IPS-11a (cell line): ENCODE data around the gene KIF9.
A peak's percentile ranks its signal among the peaks of the same experiment; 100 is the strongest.
"Not testable (repeated sequence)": the region's sequence is repeated elsewhere in the genome, so short reads cannot be mapped to it uniquely, and the experiment has no call there.

ENCODE experiments used
- H3K4me3 ChIP-seq: one replicate; pipeline ENCODE4 v1.5.1; 2013; ENCODE audit warnings: low read depth, low read length, control low read depth

KIF9 gene

GRCh38 chr3:47282424-47283192, at the start of gene KIF9, which contains the start of gene KLHL18:
Gene KIF9, minus strand, starts transcription at chr3:47282799. Its CDS starts 5,425 bp downstream, at chr3:47277374.
Gene KLHL18, plus strand, starts transcription at chr3:47282944. Its CDS starts 22 bp downstream, at chr3:47282966.
- H3K4me3 ChIP-seq, result peak within 1 kb of the TSS; percentile 93

- no peak overlapping the region for H3K4me3 ChIP-seq
These were observed 41.8 kb upstream of the KIF9 start for GRCh38 chr3:47324278-47324865.

GRCh38 chr3:47323431-47324277, 41.1 kb upstream of the KIF9 start:
- no peak overlapping the region for H3K4me3 ChIP-seq

- no peak overlapping the region for H3K4me3 ChIP-seq
These were observed 37.4 kb upstream of the KIF9 start for GRCh38 chr3:47319956-47320355.

GRCh38 chr3:47318916-47319315, 36.3 kb upstream of the KIF9 start:
- no peak overlapping the region for H3K4me3 ChIP-seq

- not testable (repeated sequence) for H3K4me3 ChIP-seq
These were observed 33.6 kb upstream of the KIF9 start for GRCh38 chr3:47316151-47316550.

- H3K4me3 ChIP-seq, result no peak overlapping the region
These were observed 32.6 kb upstream of the KIF9 start for GRCh38 chr3:47315069-47315647.

GRCh38 chr3:47314056-47314764, 31.6 kb upstream of the KIF9 start:
- H3K4me3 ChIP-seq, result no peak overlapping the region

- H3K4me3 ChIP-seq, result no peak overlapping the region
These were observed 30.9 kb upstream of the KIF9 start for GRCh38 chr3:47313341-47314055.

GRCh38 chr3:47310391-47310790, 27.8 kb upstream of the KIF9 start:
- H3K4me3 ChIP-seq, result no peak overlapping the region

- H3K4me3 ChIP-seq, result not testable (repeated sequence)
These were observed 26.6 kb upstream of the KIF9 start for GRCh38 chr3:47309231-47309630.

GRCh38 chr3:47306022-47306421, 23.4 kb upstream of the KIF9 start:
- H3K4me3 ChIP-seq, result no peak overlapping the region

GRCh38 chr3:47301456-47301855, 18.9 kb upstream of the KIF9 start:
- no peak overlapping the region for H3K4me3 ChIP-seq

- H3K4me3 ChIP-seq, result no peak overlapping the region
These were observed 17.1 kb upstream of the KIF9 start for GRCh38 chr3:47299381-47300318.

- H3K4me3 ChIP-seq, result no peak overlapping the region
These were observed 15.8 kb upstream of the KIF9 start for GRCh38 chr3:47298439-47298838.

GRCh38 chr3:47296562-47297302, 14.1 kb upstream of the KIF9 start:
- no peak overlapping the region for H3K4me3 ChIP-seq

GRCh38 chr3:47295976-47296375, 13.4 kb upstream of the KIF9 start:
- no peak overlapping the region for H3K4me3 ChIP-seq

- H3K4me3 ChIP-seq, result no peak overlapping the region
These were observed 12.7 kb upstream of the KIF9 start for GRCh38 chr3:47295322-47295721.
